COR-L47 (cell line): ENCODE results near the gene GRM1.

Experiments
- DNase-seq: peaks from one replicate; lab custom pipeline; 2025; lab: John Stamatoyannopoulos, UW

Gene GRM1

DNA sequence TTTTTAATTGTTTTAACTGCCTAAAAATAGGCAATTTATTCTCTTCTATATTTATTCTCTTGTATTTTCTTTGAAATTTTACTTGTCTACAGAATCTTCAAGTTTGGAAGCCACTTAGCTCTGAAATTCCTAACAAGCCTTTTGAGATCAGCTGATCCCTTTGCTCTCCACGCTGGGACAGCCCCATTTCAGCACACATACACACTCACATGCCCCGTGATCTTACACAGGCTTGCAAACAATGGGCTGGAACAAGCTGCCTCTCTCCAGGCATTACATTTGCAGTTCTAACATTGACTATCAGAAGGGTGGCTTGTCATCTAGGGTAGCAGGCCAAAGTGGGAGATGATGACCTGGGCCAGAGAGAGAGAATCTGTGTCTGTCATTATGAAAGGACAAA is 452.7 kb downstream of the GRM1 start:
- no peak for DNase-seq

DNA sequence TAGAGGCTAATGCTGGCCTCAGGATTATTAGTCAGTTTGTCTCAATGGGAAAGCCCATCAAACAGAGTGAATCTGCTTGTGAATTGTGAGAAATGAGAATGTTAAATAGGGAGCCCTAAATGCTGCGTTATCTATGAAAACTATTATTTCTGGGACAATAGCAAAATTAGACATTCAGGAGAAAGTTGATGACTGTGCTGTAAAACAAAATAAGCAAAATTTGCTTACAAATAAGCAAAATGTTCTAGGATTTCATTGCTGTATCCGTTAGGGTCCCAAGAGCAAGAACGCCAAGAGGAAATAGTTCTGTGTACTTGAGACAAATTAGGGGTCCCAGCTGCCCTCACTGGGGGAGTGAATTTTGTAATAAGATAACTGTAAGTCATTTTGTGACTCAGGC is 455.5 kb downstream of the GRM1 start:
- no peak for DNase-seq
